ENCODE measurements around the gene CHTF8.

DNA sequence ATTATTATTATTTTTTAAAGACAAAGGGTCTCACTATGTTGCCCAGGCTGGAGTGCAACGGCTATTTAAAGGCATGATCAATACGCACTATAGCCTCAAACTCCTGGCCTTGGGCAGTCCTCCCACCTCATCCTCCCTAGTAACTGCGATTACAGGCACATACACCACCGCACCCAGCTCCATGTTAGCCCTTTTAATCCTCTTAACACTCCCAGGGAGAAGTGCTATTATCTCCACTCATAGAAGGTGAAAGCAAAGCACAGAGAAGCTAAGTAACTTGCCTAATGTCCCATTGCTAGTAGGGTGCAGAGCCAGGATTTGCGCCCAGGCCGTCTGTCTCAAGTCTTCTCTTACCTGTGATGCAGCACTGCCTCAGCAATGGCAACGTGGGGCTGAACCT lies 22.0 kb downstream of the CHTF8 start:
- TF ChIP-seq CTCF (IDR thresholded peaks at IDR 0.05), result no peak
- TF ChIP-seq EP300 (IDR thresholded peaks at IDR 0.05), result no peak
- TF ChIP-seq POLR2AphosphoS5 (IDR thresholded peaks at IDR 0.05), result no peak
- TF ChIP-seq POLR2A (IDR thresholded peaks at IDR 0.05), result no peak

All from upper lobe of left lung (tissue), 4 donors.